Esophagus squamous epithelium (tissue), 4 donors: ENCODE measurements around the gene TEX19.

ENCODE experiments used
- CTCF ChIP-seq, 6 experiments: fragments of 450-650 bp in 4 of 6; fragments of 200-600 bp in 2 of 6; sonication (generic) in 2 of 6; IDR thresholded peaks; one replicate each; pipeline ENCODE4 v1.5.1; 2016 to 2019; ENCODE audit warnings: antibody characterized with exemption in 6 of 6, mild to moderate bottlenecking in 4 of 6, moderate library complexity in 4 of 6
- POLR2A ChIP-seq, 4 donors: fragments of 450-650 bp; IDR thresholded peaks; one replicate each; pipeline ENCODE4 v1.6.1; 2017; ENCODE audit warnings: antibody characterized with exemption in 4 of 4, mild to moderate bottlenecking in 4 of 4, moderate library complexity in 3 of 4

GRCh38 chr17:82388223-82388921, 29.3 kb downstream of the TEX19 start:
- TF ChIP-seq CTCF (IDR thresholded peaks at IDR 0.05) (no peak), POLR2A (IDR thresholded peaks at IDR 0.05) (no peak)
